ENCODE results near the gene CDC25C. TPM values are rescaled to one million over a fixed set of nuclear protein-coding genes. Genes with fewer than 3 reads are reported as not detected.

CDC25C gene
- total and polyA plus RNA-seq, 2 of the 4 experiments (the other 2 are of a cell fraction), result 7.3 to 8.2 TPM

GRCh38 chr5:138305797-138306196 is 25.8 kb downstream of the CDC25C start:
- Histone ChIP-seq H3K4me1 (ENCODE audit: control insufficient read depth, insufficient read depth, low read length) (no peaks in the 10 kb centered on the region), H3K23ac (ENCODE audit: low read depth, low read length) (no peak overlapping the region), H3K14ac (replicated peaks; ENCODE audit: low read depth, low read length) (no peak overlapping the region), H3K4me3 (ENCODE audit: insufficient read depth, low read depth, low read length) (no peak overlapping the region), H2BK5ac (ENCODE audit: low read depth, low read length, poor library complexity, severe bottlenecking) (no peak overlapping the region), H2AK9ac (replicated peaks; ENCODE audit: low read depth, low read length, poor library complexity) (no peak overlapping the region), H2BK15ac (ENCODE audit: low read depth, low read length) (no peak overlapping the region), H4K91ac (ENCODE audit: insufficient read depth, low read depth, low read length) (no peak overlapping the region), H4K20me1 (ENCODE audit: insufficient read depth, low read length) (no peaks in the 10 kb centered on the region), H2BK20ac (ENCODE audit: low read depth, low read length) (no peak overlapping the region), H3K27me3 (ENCODE audit: control insufficient read depth, insufficient read depth, low read length) (no peaks in the 10 kb centered on the region), H3K18ac (ENCODE audit: low read depth, low read length) (no peak overlapping the region), H3K9me3 (ENCODE audit: control insufficient read depth, insufficient read depth, low read length) (no peaks in the 10 kb centered on the region), H3K79me1 (ENCODE audit: low read depth in 1 of 2, low read length in 2 of 2) (peaks cover 0 to 4% of the 10 kb centered on the region in 2 experiments; a peak in 2 of 4 replicates), H3K9ac (ENCODE audit: low read depth, low read length) (no peak overlapping the region), H2BK120ac (ENCODE audit: low read depth, low read length) (no peak overlapping the region), H3K36me3 (ENCODE audit: control insufficient read depth, insufficient read depth, low read length) (no peaks in the 10 kb centered on the region; the same call in 1 of the 2 replicates), H3K9me1 (ENCODE audit: insufficient read depth, low read length) (0 out of 2 replicates have a peak, but pooled peaks cover 2% of the 10 kb centered on the region), H3K27ac (ENCODE audit: insufficient read depth, low read length) (no peak overlapping the region), H4K5ac (ENCODE audit: low read depth, low read length) (no peak overlapping the region), H3K56ac (ENCODE audit: extremely low read depth, insufficient read depth, low read length) (no peak overlapping the region), H4K8ac (ENCODE audit: low read depth in 2 of 2, low read length in 2 of 2) (no peak overlapping the region), H2AFZ (replicated peaks; ENCODE audit: low read length, poor library complexity) (no peak overlapping the region), H2AK5ac (ENCODE audit: low read depth, low read length) (no peak overlapping the region), H3K4me2 (ENCODE audit: low read depth, low read length) (no peak overlapping the region), H3K4ac (ENCODE audit: low read depth, low read length) (no peak overlapping the region)
- TF ChIP-seq ELK1 (IDR thresholded peaks at IDR 0.05; ENCODE audit: borderline replicate concordance, low read depth, low read length), result no peak
- TF ChIP-seq NFE2L2 (IDR thresholded peaks at IDR 0.05; ENCODE audit: low read depth, low read length), result no peak
- TF ChIP-seq POLR2A (IDR thresholded peaks at IDR 0.05; ENCODE audit: low read depth, low read length), result no peak
- no peak for TF ChIP-seq SMC3 (IDR thresholded peaks at IDR 0.05; ENCODE audit: low read depth, low read length)
- no peak for TF ChIP-seq CEBPB (IDR thresholded peaks at IDR 0.05; ENCODE audit: low read depth, low read length)
- TF ChIP-seq RCOR1 (IDR thresholded peaks at IDR 0.05; ENCODE audit: insufficient replicate concordance, low read length), result no peak
- no peak for TF ChIP-seq CHD1 (IDR thresholded peaks at IDR 0.05; ENCODE audit: low read depth, low read length)
- TF ChIP-seq MXI1 (IDR thresholded peaks at IDR 0.05; ENCODE audit: borderline replicate concordance, low read depth, low read length), result no peak
- no peak for TF ChIP-seq CTCF (conservative IDR thresholded peaks at IDR 0.05; ENCODE audit: low read depth, low read length)
- TF ChIP-seq MAFK (IDR thresholded peaks at IDR 0.05; ENCODE audit: low read depth, low read length), result no peak
- TF ChIP-seq RFX5 (IDR thresholded peaks at IDR 0.05; ENCODE audit: low read depth, low read length), result no peak
- TF ChIP-seq USF2 (IDR thresholded peaks at IDR 0.05; ENCODE audit: low read depth, low read length), result no peak
- TF ChIP-seq RAD21 (IDR thresholded peaks at IDR 0.05; ENCODE audit: low read length), result no peak
- TF ChIP-seq BHLHE40 (IDR thresholded peaks at IDR 0.05; ENCODE audit: low read depth, low read length), result no peak
- no peak for TF ChIP-seq MAZ (IDR thresholded peaks at IDR 0.05; ENCODE audit: borderline replicate concordance, low read depth, low read length)
- TF ChIP-seq FOS (IDR thresholded peaks at IDR 0.05; ENCODE audit: low read depth, low read length), result no peak
- no TSS peak for BruUV-seq (replicated peaks)
- ATAC-seq (ENCODE audit: low read depth) (no peak), DNase-seq (no peak)
- dilution Hi-C loops (cut with HindIII; ENCODE audit: low sequenced_read_pairs, unreplicated experiment) (no loop called here), intact Hi-C loops (cut with micrococcal nuclease) (no loop called here), in situ Hi-C loops (cut with MboI; ENCODE audit: low sequenced_read_pairs) (no loop called here)
- 83% methylated on average over 1 of the region's 1 CpG; no CpG with 5 or more reads in 1 of the 2 experiments for WGBS, 2 experiments (ENCODE audit: extremely low coverage in 2 of 2, insufficient read length in 1 of 2)
- ChIA-PET CTCF (no interaction called here), POLR2A (ENCODE audit: unreplicated experiment) (no interaction called here)

All from IMR-90 (cell line).